NCI-H510A (cell line): ENCODE results near the gene GRID2.

Source experiments
- DNase-seq: peaks from one replicate; lab custom pipeline; 2025; lab: John Stamatoyannopoulos, UW

GRID2 gene

DNA sequence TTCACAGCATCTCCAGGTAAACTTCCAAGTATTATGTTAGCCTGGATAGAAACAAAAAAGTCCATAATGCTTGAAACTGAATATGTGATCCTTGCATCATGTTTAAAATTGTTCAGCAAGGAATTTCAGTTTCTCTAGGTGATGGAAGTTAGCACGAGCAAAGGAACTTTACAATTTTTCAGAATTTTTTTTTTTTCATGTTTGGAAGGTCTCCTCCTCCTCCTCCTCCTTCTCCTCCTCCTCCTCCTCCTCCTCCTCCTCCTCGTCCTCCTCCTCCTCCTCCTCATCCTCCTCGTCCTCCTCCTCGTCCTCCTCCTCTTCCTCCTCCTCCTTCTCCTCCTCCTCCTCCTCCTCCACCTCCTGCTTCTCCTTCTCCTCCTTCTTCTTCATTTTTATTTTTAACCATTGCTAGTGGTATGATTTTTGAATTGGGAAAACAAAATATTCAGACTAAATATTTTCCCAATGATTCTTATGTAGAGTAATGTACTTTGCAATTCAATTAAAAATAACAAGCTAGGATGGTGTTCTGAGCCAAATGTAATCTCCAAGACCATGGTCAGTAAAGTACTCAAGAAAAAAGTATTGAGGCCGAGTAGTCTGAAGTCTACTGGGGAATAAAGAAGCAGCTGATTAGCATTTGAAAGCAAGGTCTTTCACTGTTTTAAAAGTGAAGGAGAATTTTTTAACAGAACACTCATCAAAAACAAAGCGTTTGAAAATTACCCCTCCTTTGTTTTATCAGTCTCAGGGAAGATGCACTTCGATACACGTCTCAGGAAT lies 1103.9 kb downstream of the GRID2 start:
- no peak for DNase-seq

DNA sequence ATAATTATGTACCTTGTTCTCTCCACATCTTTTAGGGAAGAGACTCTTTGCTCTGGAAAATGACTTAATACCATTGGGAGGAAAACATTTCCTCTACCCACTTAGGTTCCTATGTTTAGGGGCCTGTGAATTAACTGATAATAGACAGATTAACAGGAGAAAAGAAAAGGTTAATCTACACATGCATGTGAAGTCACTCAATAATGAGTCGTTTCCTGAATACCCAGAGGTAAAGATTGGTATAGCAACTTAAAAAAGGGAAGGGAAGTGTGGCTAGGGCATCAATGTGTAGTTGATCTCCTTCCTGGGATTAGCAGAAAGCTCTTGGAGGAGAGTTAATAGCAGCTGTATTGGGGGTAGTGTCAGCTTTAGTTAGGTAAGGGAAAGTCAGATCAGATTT lies 1105.3 kb downstream of the GRID2 start:
- no peak for DNase-seq

DNA sequence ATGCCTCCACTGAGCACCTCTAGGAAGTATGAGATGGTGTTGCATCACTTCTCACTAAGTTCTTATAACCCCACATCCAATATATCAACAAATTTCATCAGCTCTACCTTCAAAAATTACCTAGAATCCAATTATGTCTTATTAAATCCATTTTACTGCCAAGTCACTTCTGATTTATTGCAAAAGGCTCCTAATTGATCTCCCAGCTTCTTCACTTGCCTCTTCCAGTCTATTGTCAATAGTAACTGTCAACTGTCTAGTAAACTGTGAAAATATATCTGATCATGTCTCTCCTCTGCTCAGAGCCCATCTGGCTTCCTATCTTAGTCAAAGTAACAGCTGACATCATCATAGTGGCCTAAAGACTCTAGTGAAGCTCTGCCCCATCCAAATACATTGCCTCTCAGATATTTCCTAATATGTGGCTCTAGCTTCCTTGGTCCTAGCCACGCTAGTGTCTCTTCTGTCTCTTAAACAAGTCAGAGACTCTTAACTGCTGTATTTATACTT lies 1110.3 kb downstream of the GRID2 start:
- DNase-seq = no peak

DNA sequence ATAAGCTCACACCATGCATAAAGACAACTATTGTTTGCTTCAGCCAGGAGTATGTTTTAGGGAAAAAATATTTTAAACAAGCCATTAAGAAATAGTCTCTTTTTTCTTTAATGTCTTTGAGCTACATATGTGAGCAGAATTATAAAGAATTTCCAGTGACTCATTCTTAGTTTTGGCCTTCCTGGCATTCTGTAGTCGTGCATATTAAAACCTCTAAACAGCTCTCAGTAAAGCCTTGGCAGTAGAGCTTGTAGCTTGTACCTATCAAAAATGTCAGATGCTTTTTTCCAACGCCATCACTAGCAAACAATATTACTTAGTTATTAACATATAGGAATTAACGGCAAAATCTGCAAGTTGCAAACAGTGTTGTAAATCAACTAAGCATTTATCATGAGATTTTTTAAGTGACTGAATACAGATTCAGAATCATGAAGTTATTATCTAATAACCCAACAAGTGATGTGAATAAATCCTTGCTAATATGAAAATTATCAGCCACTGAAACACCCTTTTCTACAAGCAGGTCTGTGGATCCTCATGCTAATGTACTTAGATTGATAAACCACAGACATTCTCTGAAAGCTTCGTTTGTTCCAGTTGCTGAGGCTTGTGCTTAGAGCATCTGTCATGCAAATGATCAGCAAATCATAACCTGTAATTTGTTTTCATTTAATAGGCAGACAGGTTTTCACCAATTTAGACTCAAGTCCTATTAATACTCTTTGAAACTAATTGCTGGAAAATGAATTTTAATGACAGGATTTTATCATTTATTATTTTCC lies 1112.8 kb downstream of the GRID2 start:
- no peak for DNase-seq

DNA sequence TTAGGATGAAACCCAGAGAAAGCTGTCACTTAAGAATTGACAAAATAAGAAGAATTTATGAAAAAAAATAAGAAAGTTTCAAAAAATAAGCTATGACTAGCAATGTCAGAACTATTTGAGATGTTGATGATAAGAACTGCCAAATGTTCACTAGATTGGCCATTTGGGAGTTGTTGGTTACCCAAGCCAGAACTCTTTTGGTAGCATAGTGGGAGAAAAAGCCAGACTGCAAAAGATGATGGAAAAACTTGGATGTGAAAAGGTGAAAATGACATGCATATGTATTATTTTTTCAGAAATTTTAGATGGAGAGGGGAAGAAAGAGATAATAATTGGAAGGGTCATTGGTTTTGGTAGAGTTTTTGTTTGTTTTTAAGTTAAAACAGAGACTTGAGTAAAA lies 1127.6 kb downstream of the GRID2 start:
- DNase-seq = no peak

DNA sequence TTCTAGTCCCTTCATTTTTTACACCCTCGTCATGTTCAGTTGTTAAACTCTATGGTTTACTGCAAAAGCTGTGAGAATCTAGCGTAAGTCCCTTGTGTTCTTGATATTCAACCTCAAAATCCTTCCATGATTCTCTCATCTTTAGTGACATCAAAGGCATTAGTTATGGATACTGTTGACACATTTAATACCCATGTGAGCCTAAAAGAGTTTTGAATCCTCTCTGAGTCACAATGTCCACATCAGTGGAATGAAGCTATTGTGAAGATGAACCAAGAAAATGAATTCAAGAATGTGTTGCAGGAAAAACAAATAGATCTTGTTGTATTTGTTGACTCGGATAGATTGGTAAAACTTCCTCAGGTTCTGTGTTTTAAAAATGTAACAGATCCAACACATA lies 1130.1 kb downstream of the GRID2 start:
- DNase-seq = no peak

DNA sequence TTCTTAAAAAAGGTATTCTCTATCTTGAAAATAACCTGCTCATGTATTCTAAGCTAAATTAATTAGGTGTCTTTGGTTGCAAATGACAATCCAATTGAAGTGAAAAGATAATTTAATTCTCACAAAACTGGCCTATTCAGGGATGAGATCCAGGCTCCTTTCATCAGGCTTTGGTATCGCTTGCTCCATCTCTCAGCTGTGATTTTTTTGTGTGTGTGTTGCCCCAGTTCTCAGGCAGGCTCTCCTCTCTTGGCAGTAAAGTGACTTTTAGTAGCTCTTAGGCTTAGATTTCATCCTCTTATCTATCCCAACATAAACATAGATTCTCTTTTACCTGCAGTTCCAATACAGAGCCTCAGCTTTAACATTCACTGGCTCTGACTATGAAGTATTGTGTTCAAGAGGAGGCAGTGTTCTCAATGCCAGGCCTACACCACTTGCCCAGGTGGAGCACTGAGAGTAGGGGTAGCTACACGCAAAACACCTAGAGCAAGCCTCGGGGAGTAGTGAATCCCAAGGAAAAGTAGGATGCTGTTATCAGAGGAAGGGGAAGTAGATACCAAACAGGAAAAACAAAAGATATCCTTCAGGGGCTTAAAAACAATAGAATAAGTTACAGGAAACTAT lies 1132.3 kb downstream of the GRID2 start:
- DNase-seq = no peak

DNA sequence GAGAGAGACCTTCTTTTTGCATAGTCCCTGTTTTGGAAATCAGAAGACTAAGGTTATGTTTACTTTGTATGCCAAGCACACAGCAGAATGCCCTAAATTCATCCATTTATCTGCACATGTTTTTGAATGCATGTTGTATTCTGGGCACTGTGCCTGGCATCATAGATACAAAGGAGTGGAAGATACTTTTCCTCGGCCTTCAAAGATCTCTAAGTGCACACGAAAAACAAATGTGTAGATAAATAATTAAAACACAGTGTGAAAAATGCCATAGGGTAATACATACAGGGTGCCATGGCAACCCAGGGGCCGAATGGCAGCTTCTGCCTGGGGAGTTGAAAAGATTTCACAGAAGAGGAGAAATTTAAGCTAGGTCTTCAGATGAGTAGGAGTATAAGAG lies 1134.2 kb downstream of the GRID2 start:
- DNase-seq = no peak

DNA sequence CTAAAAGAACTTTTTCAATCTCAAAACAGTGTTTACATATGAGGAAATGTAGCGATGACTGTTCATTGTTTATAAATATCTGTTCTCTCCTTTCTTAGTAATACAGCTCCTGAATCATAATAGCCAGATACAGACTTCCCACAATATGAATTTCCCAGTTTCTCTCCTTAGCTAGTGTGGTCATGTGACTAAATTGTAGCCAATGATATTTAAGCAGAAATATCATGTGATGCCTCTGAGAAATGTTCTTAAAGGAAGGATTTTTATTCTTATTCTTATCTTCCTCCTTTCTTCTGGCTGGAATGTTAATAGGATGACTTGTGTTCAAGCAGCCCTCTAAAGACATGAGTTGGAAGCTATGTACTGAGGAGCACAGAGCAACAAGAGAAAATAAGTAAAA lies 1141.1 kb downstream of the GRID2 start:
- DNase-seq = no peak

DNA sequence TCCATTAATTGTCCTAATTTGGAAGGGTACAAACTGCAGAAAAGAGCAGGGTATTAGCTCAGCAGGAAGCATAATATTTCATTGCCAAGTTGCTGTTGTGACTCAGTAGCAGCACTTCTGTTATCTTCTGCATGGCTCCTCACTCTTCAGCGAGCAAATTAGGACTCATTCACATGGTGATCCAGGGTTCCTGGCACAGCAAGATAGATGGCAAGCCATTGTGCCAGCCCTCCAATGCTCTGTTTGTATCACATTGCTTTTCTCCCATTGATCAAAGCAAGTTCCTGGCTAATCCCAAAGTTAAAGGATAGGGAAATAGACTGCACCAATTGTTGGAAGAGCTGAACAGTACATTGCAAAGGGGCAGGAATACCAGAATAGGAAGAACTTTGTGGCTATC lies 1142.3 kb downstream of the GRID2 start:
- DNase-seq = no peak

DNA sequence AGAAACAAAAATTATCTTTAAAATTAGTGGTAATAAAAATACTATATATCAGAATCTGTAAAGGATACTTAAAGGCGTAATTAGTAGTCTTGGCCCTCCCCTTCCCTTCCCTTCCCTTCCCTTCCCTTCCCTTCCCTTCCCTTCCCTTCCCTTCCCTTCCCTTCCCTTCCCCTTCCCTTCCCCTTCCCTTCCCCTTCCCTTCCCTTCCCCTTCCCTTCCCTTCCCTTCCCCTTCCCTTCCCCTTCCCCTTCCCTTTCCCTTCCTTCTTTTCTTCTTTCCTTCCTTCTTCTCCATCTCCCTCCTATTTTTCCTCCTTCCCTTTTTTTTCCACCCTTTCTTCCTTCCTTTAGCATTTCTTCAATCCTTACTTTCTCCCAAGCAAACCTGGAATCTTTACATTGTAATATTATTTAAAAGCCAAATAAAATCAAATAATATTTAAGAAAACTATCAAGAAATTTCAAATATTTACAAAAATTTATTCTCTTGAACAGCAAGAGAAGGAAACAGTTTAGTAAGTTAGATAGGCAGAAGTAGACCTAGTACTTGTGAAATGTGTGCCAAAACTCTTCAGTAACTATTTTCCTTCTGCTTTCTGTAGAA lies 1145.0 kb downstream of the GRID2 start:
- no peak for DNase-seq

DNA sequence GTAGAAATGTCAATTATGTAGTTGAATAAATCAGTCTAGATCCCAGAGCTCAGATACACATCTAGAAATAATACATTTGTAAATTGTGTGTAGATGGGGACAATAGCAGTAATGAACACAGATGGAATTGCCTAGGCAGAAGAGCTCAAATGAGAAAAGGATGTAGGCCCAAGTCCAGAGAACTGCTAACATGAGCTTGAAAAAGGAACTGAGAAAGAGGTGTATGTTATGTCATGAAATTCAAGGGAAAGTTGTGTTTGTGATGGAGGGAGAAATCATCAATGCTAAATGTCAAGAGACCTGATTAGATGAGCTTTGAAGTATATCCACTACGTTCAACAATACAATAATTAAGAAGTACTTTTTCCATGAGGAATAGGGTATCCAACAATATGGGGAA lies 1148.2 kb downstream of the GRID2 start:
- DNase-seq = no peak

DNA sequence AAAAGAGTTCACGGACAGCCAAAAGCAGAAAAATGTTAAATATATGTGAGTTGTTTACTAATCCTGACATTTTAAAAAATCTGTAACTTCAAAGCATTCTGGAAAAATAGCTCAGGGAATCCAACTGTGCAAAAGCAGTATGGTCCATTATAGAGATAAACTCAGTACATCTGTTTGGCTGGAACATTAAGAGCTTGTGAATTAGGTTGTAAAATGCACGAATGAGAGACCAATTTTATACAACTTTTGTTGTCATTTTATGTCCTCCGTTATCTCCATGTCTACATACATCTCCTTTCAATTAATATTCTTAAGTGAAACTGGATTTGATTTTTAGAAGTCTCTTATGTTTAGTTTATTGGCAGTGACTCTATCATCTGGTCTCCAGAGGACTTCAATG lies 1157.8 kb downstream of the GRID2 start:
- DNase-seq = no peak

DNA sequence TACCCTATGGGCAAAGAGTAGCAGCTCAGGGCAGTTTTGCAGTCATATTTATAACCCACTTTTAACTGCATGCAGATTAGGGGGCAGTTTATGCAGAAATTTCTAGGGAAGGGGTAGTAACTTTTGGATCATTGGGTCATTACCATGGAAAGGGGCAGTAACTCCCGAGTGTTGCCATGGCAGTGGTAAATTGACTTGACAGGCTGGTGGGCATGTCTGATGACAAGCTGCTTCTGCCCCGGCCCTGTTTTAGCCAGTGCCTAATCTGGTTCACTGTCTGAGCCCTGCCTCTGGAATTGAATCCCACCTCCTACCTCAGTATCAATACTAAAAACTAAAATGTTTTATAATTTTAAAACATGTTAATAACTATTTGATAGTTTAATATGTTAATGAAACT lies 1162.7 kb downstream of the GRID2 start:
- DNase-seq = no peak

DNA sequence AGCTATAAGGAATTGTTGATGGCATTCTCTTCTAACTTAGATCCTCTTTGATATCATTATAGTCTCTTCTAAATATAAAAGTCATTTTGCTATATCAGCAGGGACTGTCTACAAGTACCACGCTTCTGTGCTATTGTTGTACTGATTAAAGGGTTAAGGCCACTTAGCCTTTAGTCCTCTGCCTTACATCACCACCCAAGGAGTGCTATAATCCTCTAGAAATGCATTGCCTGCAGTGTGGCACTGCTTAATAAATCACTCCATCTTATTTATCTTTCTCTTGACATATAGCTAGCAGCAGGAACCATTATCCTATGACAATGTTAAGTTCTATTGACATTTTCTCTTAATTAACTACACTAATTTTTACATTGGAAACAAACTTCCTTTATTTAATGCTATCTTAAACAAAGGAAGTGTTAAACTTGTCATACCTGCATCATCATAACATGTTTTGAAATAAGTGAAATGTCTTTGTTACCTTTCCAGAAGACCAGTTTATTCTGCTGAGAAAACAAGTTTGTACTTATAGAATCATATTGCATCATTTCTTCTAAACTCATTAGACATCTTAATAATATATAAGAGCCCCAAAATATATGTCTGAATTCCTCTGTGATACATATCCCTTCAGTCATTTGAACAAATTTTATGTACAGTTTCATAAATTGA lies 1163.9 kb downstream of the GRID2 start:
- DNase-seq = peak; percentile 11

DNA sequence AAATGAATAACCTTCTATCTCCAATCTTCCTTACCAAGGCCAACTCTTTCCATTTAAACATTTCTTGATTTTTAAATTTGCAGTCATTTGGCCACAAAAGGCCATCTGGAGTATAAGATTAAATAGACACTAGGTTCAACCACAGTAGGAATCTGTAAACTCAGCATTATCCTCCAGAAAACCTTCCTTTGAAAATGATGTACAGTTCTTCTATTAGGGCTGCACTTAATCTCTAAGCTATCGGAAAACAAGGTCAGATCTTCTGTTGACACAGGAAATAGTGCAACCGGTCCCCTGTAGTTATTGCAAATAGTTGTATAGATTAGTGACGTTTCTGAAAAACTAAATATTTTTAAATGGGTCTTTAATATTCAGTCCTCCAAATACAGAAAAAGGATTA lies 1165.8 kb downstream of the GRID2 start:
- no peak for DNase-seq

DNA sequence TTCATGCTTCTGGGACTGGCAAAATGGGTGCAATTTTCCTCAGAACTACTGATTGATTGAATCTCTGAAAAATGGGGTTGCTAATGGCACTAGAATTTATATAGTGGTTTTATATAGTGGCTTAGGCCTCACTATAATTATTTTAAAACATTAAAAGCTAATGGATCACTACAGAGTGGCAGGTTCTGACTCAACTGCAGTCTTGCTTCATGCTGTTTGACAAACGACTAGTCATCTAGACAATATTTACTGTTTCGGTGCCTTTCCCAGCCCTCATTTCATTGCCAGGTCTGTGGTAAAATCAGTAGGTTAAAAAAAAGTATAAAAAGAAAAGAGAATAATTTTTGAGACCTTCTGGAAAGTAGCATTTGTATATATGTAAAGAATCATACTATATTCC lies 1172.0 kb downstream of the GRID2 start:
- DNase-seq = no peak

DNA sequence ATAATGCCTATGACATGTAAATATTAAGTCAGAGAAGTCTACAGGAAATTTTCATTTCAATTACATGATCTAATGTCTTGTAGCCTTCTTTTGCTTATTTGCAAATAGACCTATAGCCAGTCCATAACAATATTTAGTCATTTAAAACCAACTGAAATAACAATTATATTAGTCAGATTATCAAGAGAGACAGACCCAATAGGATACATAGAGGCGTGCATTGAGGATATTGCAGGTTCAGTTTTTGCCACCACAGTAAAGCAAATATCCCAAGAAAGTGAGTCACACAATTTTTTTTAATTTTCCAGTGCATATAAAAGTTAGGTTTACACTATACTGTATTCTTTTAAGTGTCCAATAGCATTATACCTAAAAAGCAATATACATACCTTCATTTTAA lies 1175.0 kb downstream of the GRID2 start:
- no peak for DNase-seq

DNA sequence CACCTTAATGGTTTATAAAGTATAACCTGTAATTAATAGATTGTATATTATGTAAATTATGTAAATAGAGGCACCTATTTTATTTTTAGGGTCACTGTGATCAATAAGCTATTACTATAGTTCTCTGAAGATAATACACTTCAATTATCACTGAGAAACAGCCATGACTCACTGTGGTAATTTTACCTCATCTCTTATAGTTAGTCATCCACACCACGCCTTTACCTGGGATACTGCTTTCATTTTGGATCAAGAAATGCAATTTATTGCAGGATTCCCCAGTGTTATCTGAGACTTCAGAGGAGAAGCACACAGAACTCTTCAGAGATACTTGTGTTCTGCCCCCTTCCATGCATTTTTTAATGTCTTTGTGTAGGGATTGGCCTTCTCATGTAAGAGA lies 1176.7 kb downstream of the GRID2 start:
- no peak for DNase-seq

DNA sequence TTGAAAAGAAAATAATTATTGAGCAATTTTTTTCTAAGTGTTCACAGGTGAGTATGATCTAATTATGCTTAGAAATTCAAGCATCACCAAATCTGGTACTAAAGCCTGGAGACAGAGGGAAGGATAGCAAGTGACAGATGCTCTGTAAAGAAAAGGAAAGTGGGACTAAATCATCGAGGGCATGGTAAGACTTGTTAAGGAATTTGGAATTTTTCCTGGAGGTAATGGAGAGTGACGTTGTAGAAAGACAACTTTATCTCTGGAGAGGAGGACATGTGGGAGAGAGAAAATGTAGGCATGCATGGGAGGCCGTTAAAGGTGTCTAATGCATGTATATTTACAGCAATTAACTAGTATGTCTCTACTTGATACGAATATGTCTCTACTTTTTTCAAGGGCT lies 1191.6 kb downstream of the GRID2 start:
- DNase-seq = no peak

DNA sequence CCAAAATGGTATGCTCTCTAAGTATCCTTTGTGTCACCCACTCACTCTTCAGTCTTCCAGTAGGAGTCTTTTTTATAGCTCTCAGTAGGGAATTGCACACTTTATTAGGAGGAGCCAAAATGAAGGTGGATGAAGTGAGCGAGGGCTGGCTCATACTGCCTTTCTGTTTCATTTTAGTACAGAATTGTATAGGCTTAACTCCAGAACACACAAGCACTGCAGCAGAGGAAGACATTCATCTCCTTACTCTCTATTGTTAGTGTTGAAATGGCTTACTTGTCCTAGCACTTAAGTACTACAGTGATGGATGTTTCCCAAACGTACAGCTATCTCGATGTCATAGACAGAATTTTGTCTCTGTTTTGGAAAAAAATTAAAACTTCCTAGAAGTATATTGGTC lies 1197.5 kb downstream of the GRID2 start:
- DNase-seq = no peak

DNA sequence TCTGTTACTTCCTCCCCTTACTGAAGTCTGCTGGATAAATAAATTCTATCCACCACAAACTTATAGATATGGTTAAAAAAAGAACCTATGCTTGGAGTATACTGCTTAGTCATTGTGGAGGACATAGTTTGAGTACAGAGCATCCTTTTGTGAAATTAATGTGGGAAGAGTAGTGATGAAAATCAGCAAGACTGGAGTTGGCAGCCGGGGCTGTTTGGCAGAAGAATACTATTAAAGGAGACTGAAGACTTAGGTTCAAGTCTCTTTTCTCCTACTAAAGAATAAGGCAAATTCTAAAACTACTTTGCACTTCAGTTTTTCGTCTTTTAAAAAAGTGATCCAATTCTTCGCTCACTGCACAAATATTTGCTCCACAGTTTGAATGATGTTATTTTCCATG lies 1198.2 kb downstream of the GRID2 start:
- no peak for DNase-seq
